Panc1 (cell line): ENCODE data around the gene SLC25A42.

ENCODE experiments used
- CTCF ChIP-seq: fragments of 450-650 bp; IDR thresholded peaks from 2 replicates; pipeline ENCODE4 v1.5.1; 2017; ENCODE audit warnings: mild to moderate bottlenecking
- POLR2AphosphoS5 ChIP-seq: IDR thresholded peaks from 2 replicates; pipeline ENCODE4 v1.6.1; 2012; ENCODE audit warnings: mild to moderate bottlenecking, low read depth, low read length, moderate library complexity

DNA sequence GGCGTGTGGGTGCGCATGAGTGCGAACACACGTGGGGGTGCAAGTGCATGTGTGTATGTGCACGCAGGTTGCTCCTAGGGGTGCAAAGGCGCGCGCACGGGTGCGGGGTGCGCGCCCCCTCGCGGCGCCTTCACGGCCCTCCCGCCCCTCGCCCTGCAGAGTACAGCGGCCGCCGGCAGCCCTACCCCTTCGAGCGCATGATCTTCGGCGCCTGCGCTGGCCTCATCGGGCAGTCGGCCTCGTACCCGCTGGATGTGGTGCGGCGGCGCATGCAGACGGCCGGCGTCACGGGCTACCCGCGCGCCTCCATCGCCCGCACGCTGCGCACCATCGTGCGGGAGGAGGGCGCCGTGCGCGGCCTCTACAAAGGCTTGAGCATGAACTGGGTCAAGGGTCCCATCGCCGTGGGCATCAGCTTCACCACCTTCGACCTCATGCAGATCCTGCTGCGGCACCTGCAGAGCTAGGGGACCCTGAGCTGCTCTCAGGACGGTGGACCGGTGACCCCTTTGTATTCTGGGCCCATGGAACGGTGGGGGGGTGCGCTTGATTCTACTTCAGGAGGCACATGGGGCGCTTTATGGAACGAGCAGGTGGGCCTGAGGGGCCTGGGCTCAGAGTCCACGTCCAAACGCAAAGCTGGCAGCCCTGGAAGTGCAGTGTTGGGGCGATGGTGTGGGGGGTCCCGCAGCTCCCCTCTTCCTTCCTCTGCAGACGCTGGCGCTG, 46.8 kb downstream of the SLC25A42 start:
- TF ChIP-seq POLR2AphosphoS5 (no peak), CTCF (no peak)
